ENCODE data around the gene DNAJC21. TPM values are rescaled to one million over a fixed set of nuclear protein-coding genes. Genes with fewer than 3 reads are reported as not detected.

The DNAJC21 gene
- total and polyA plus RNA-seq, 10 of the 15 experiments (the other 5 are each of a cell fraction or from before 2014, with no cell fraction given): 9.2 to 53.5 (median 23.7) TPM

DNA sequence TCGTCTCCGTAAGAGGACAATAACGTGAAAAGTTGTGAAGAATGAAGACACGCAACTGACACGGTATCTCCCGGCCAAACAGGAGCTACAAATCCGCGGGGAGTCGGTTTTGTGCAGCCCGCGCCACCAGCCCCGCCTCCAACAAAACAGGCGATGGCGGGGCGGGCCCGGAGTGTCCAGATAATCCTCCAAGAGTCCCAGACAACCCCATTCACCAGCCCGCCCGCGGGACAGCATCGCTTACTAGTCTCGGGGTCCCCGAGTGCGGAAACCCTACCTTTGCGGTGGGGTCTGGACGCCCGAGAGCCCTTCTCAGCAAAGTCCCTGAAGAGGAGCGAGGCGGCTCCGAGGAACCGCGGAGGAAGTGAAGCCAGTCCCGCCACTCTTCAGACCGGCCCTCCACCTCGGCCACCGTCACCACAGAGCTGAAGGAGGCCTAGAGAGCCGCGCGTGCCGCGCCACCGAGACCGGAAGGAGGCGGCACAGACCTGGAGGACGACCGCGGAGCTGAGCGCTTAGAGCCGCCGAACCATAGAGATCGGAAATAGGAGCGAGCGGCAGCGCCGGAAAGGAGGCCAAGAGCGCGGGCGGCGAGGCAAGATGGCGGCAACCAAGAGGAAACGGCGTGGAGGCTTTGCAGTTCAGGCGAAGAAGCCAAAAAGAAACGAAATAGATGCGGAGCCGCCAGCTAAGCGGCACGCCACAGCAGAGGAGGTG is 14.1 kb upstream of the DNAJC21 start, which contains the start of the genes BRIX1 and RAD1 (continued):
- TF ChIP-seq NFYB (IDR thresholded peaks at IDR 0.05; ENCODE audit: insufficient read depth, low read depth, low read length) (no peak), TBL1XR1 (IDR thresholded peaks at IDR 0.05; ENCODE audit: low read depth, low read length) (peak; percentile 68; the same call in 1 of the 2 replicates), MXI1 (IDR thresholded peaks at IDR 0.05; ENCODE audit: low read depth, low read length) (peak; percentile 99), POU2F2 (IDR thresholded peaks at IDR 0.05; ENCODE audit: borderline replicate concordance, low read depth, low read length) (peak; percentile 75; the same call in 2 of the 3 replicates), MEF2A (IDR thresholded peaks at IDR 0.05; ENCODE audit: insufficient read depth, low read depth, low read length) (no peak), ZSCAN29 (IDR thresholded peaks at IDR 0.05) (no peak), ZNF622 (IDR thresholded peaks at IDR 0.05) (no peak), TAF1 (IDR thresholded peaks at IDR 0.05; ENCODE audit: borderline replicate concordance, low read depth, low read length) (peak; percentile 99), LARP7 (IDR thresholded peaks at IDR 0.05) (no peak), NBN (IDR thresholded peaks at IDR 0.05) (peak; percentile 90), MTA2 (IDR thresholded peaks at IDR 0.05; ENCODE audit: low read depth) (no peak), SREBF1 (IDR thresholded peaks at IDR 0.05; ENCODE audit: low read length) (0 out of 2 replicates have a peak, but pooled peaks have one; percentile 32), DPF2 (IDR thresholded peaks at IDR 0.05) (no peak), MYC (IDR thresholded peaks at IDR 0.05; ENCODE audit: insufficient read depth, insufficient read length, insufficient replicate concordance, low read length, severe bottlenecking) (peak; percentile 91), ZNF207 (IDR thresholded peaks at IDR 0.05; ENCODE audit: borderline replicate concordance) (peak; percentile 88; the same call in 1 of the 2 replicates), SIX5 (IDR thresholded peaks at IDR 0.05; ENCODE audit: low read depth, low read length, severe bottlenecking) (no peak), SREBF2 (IDR thresholded peaks at IDR 0.05; ENCODE audit: low read length) (peak; percentile 70), CEBPB (IDR thresholded peaks at IDR 0.05; ENCODE audit: borderline replicate concordance in 1 of 2, low read depth in 2 of 2, low read length in 2 of 2) (no peak), HCFC1 (IDR thresholded peaks at IDR 0.05; ENCODE audit: low read length) (peak; percentile 85)
- TF ChIP-seq, protein P1, sequence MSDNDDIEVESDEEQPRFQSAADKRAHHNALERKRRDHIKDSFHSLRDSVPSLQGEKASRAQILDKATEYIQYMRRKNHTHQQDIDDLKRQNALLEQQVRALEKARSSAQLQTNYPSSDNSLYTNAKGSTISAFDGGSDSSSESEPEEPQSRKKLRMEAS (IDR thresholded peaks at IDR 0.05; ENCODE audit: low read depth, low read length): peak; percentile 91
- TF ChIP-seq, protein P2, sequence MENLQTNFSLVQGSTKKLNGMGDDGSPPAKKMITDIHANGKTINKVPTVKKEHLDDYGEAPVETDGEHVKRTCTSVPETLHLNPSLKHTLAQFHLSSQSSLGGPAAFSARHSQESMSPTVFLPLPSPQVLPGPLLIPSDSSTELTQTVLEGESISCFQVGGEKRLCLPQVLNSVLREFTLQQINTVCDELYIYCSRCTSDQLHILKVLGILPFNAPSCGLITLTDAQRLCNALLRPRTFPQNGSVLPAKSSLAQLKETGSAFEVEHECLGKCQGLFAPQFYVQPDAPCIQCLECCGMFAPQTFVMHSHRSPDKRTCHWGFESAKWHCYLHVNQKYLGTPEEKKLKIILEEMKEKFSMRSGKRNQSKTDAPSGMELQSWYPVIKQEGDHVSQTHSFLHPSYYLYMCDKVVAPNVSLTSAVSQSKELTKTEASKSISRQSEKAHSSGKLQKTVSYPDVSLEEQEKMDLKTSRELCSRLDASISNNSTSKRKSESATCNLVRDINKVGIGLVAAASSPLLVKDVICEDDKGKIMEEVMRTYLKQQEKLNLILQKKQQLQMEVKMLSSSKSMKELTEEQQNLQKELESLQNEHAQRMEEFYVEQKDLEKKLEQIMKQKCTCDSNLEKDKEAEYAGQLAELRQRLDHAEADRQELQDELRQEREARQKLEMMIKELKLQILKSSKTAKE (IDR thresholded peaks at IDR 0.05; ENCODE audit: low read depth, poor library complexity, severe bottlenecking): no peak
- TF ChIP-seq, protein P3, sequence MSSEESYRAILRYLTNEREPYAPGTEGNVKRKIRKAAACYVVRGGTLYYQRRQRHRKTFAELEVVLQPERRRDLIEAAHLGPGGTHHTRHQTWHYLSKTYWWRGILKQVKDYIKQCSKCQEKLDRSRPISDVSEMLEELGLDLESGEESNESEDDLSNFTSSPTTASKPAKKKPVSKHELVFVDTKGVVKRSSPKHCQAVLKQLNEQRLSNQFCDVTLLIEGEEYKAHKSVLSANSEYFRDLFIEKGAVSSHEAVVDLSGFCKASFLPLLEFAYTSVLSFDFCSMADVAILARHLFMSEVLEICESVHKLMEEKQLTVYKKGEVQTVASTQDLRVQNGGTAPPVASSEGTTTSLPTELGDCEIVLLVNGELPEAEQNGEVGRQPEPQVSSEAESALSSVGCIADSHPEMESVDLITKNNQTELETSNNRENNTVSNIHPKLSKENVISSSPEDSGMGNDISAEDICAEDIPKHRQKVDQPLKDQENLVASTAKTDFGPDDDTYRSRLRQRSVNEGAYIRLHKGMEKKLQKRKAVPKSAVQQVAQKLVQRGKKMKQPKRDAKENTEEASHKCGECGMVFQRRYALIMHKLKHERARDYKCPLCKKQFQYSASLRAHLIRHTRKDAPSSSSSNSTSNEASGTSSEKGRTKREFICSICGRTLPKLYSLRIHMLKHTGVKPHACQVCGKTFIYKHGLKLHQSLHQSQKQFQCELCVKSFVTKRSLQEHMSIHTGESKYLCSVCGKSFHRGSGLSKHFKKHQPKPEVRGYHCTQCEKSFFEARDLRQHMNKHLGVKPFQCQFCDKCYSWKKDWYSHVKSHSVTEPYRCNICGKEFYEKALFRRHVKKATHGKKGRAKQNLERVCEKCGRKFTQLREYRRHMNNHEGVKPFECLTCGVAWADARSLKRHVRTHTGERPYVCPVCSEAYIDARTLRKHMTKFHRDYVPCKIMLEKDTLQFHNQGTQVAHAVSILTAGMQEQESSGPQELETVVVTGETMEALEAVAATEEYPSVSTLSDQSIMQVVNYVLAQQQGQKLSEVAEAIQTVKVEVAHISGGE (CRISPR knock-in tag; IDR thresholded peaks at IDR 0.05): no peak
- TF ChIP-seq, protein P4, sequence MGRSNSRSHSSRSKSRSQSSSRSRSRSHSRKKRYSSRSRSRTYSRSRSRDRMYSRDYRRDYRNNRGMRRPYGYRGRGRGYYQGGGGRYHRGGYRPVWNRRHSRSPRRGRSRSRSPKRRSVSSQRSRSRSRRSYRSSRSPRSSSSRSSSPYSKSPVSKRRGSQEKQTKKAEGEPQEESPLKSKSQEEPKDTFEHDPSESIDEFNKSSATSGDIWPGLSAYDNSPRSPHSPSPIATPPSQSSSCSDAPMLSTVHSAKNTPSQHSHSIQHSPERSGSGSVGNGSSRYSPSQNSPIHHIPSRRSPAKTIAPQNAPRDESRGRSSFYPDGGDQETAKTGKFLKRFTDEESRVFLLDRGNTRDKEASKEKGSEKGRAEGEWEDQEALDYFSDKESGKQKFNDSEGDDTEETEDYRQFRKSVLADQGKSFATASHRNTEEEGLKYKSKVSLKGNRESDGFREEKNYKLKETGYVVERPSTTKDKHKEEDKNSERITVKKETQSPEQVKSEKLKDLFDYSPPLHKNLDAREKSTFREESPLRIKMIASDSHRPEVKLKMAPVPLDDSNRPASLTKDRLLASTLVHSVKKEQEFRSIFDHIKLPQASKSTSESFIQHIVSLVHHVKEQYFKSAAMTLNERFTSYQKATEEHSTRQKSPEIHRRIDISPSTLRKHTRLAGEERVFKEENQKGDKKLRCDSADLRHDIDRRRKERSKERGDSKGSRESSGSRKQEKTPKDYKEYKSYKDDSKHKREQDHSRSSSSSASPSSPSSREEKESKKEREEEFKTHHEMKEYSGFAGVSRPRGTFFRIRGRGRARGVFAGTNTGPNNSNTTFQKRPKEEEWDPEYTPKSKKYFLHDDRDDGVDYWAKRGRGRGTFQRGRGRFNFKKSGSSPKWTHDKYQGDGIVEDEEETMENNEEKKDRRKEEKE (IDR thresholded peaks at IDR 0.05): no peak
